ENCODE measurements around the gene PPP1R10. TPM values are rescaled to one million over a fixed set of nuclear protein-coding genes. Genes with fewer than 3 reads are reported as not detected.

Gene PPP1R10
- total RNA-seq, 1 donor from 2014 or later: 100 TPM

DNA sequence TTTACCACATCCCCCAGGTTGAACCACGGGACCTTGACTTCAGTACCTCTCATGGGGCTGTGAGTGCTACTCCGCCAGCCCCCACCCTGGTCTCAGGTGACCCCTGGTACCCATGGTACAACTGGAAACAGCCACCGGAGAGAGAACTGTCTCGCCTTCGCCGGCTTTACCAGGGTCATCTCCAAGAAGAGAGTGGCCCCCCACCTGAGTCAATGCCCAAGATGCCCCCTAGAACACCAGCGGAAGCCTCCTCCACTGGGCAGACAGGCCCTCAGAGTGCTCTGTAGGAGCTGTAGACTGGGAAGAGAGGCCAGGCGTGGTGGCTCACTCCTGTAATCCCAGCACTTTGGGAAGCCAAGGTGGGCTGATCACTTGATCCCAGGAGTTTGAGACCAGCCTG lies 8.5 kb upstream of the PPP1R10 start:
- intact Hi-C loops (cut with micrococcal nuclease): no loop called here

DNA sequence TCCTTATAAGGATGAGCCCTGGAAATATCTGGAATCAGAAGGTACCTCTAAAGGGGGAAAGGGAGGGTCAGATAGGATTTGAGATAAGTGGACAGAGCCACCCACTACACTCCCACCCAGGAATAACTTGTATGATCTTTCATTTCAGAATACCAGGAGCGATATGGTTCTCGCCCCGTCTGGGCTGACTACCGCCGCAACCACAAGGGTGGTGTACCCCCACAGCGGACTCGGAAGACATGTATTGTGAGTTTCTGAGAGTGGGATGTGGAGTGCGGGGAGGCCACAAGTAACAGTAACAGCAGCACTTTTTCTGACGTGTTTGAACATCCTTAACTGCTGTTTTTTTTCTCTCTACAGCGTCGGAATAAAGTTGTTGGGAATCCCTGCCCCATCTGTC lies 2.5 kb upstream of the PPP1R10 start:
- intact Hi-C loops (cut with micrococcal nuclease): loop anchor here (5.0 to 10.0 kb wide), 5 partner anchors 123 to 1278 kb away; partner anchors contain the start of genes EHMT2, FLOT1, HLA-C and IER3

GRCh38 chr6:30618270-30618797 lies 1.3 kb upstream of the PPP1R10 start:
- intact Hi-C loops (cut with micrococcal nuclease): loop anchor here (5.0 to 10.0 kb wide), 5 partner anchors 124 to 1279 kb away; partner anchors contain the start of genes EHMT2, FLOT1, HLA-C and IER3

GRCh38 chr6:30617565-30618269 lies 674 bp upstream of the PPP1R10 start, which contains the start of gene MRPS18B:
Gene MRPS18B, plus strand, starts transcription at chr6:30617840. Its CDS starts 26 bp downstream, at chr6:30617866.
- intact Hi-C loops (cut with micrococcal nuclease): loop anchor here (1.0 to 10.0 kb wide), 18 partner anchors 9 to 1280 kb away; partner anchors contain the start of genes ABCF1, ATAT1, C6orf136 and EHMT2

- intact Hi-C loops (cut with micrococcal nuclease): loop anchor here (5.0 to 10.0 kb wide), 5 partner anchors 126 to 1281 kb away; partner anchors contain the start of genes EHMT2, FLOT1, HLA-C and IER3
These were observed 859 bp downstream of the PPP1R10 start for GRCh38 chr6:30615958-30616810.

DNA sequence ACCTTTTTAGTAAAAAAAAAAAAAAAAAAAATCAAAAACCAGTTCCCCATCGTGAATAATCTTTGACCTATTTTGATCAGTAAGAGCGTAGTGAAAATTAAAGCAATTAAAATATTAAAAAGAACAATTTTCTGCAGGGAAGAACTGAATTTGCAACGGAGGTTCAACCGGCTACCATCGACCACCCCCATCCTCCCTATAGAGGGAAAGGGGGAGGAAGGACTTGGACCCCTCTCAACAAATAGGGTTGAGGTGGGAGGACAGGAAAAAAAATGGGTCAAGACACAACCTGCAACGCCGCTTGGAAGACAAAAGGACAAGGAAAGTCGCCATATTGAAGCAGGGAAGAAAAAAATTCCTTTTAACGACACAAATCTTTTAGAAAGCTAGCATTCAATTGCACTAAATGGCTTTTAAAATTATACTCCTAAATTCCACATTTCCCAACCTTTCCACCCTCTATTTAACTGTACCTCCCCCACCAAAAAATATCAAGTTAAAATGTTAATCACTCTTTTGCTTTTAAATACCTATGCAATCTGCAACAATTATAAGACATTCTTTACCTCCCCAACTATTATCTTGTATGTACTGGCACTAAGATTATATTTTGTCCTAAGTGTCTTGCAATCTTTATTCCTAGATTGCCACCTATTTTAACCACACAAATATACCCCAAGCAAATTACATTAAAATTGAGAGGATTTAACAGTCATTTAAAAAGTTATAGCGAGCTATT lies 1.7 kb downstream of the PPP1R10 start:
- intact Hi-C loops (cut with micrococcal nuclease): loop anchor here (5.0 to 10.0 kb wide), 5 partner anchors 127 to 1282 kb away; partner anchors contain the start of genes EHMT2, FLOT1, HLA-C and IER3

- intact Hi-C loops (cut with micrococcal nuclease): loop anchor here (5.0 to 10.0 kb wide), 5 partner anchors 127 to 1282 kb away; partner anchors contain the start of genes EHMT2, FLOT1, HLA-C and IER3
These were observed 2.2 kb downstream of the PPP1R10 start for GRCh38 chr6:30614843-30615218.

- intact Hi-C loops (cut with micrococcal nuclease): loop anchor here (10.0 kb wide), 1 partner anchor 471 kb away; no protein-coding TSS in a partner anchor
These were observed 2.8 kb downstream of the PPP1R10 start for GRCh38 chr6:30614044-30614842.

DNA sequence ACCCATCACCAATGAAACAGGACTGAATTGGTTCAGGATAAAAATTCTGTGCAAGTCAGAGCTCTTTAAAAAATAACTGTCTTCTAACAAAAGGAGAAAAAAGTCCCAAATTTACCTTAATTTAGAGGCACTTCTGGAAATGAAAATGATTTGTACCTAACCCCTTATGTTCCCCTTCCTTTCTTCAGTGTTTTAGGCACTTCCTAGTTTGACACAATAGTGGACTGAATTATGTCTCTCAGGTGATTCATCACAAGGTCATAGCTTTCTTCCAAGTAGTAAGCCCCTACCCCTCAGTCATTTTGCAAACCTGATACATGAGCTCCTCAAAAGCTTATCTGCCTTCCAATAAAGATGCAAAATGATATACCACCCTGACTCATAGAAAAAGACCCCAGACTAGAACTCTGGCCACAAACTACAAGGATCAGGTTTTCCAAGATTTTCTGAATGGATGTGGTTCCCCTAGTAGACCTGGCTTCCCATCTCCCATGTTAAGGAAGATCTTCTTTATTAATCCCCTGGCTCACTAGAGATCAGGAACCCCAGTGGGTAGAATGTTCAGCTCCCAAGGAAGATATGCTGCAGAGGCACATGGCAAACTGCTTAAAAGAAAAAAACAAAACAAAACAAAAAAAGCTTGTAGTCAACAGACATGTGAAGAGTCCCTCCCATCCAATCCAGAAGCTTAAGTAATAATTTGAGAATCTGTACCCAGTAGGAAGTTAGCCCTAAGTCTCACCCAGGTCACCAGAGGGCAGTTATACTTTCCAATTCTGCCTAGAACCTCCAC lies 3.6 kb downstream of the PPP1R10 start:
- intact Hi-C loops (cut with micrococcal nuclease): loop anchor here (2.0 to 10.0 kb wide), 2 partner anchors 17 to 471 kb away; no protein-coding TSS in a partner anchor

- intact Hi-C loops (cut with micrococcal nuclease): loop anchor here (2.0 to 10.0 kb wide), 2 partner anchors 16 to 472 kb away; no protein-coding TSS in a partner anchor
These were observed 4.3 kb downstream of the PPP1R10 start for GRCh38 chr6:30612687-30613248.

DNA sequence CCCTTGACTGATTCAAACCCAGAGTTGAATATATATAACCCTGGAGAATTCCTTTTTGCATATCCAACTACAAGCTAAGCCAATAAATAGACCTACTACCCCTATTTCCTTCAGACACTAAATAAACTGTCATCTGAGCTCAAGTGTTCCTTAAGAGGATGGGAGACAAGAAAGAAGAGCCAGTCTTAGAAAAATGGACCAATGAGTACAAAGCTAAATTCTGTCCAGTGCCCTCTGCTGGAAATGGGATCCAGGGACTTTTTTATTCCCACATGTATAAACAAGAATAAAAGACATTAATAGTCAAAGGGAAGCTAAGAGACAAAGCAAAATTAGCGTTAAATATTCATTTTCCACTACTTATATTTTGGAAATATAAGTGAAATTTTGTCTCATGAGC lies 4.8 kb downstream of the PPP1R10 start:
- intact Hi-C loops (cut with micrococcal nuclease): loop anchor here (2.0 to 10.0 kb wide), 2 partner anchors 15 to 473 kb away; no protein-coding TSS in a partner anchor

DNA sequence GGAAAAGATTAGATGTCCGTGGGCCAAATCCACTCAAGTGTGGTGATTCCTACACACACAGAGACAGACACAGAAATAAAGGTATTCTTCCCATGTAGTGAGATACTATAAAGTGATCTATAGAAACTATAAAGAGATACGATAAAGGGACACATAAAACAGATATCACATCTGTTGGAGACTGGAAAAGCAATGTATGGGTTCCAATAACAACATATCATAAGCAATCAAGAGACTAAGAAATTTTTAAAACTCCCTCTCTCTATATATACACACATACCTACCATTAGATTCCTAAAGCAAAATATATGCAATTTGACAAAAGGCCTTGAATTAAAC lies 5.2 kb downstream of the PPP1R10 start:
- intact Hi-C loops (cut with micrococcal nuclease): loop anchor here (2.0 to 10.0 kb wide), 2 partner anchors 15 to 473 kb away; no protein-coding TSS in a partner anchor

- intact Hi-C loops (cut with micrococcal nuclease): loop anchor here (10.0 kb wide), 1 partner anchor 473 kb away; no protein-coding TSS in a partner anchor
These were observed 5.7 kb downstream of the PPP1R10 start for GRCh38 chr6:30611150-30611855.

DNA sequence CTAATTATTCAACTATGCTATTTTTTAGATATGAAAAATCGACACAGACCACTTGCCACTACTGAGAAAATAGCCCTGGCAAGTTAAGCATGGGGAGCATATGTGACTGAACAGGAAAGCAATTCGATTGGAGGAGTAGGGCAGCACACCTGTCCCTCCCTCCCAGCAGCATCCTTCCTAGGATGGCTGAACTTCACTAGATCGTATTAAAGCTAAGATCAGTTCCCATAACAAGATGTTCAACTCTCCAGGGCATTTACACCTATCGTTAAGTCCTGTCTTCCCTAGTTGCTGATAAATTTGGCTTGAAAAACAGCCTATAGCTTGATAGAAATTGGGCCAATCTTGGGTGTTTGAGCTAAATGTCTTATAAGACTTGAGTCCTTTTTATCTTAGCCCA lies 7.0 kb downstream of the PPP1R10 start:
- intact Hi-C loops (cut with micrococcal nuclease): loop anchor here (10.0 kb wide), 1 partner anchor 475 kb away; no protein-coding TSS in a partner anchor

DNA sequence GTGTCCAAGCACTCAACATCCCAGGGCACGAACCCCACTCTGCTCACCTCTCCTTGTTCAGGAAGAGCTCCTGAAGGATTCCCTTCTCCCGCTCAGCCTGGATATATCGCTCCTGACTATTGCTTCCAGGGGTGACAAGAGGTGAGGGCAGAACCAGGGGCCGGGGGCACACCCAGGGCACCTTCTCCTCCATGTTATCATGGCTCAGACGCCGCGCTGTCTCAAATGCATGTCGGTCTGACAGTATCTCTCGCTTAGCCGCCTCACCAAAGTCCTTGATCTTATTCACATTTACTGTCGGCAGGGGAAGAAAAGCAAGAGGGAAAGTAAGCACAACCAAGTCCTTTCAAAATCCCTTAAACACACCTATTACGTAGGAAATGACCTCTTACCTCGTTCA lies 13.1 kb downstream of the PPP1R10 start:
- intact Hi-C loops (cut with micrococcal nuclease): no loop called here

- intact Hi-C loops (cut with micrococcal nuclease): no loop called here
These were observed 15.0 kb downstream of the PPP1R10 start for GRCh38 chr6:30601815-30602641.

GRCh38 chr6:30601436-30601814 lies 15.6 kb downstream of the PPP1R10 start:
- intact Hi-C loops (cut with micrococcal nuclease): no loop called here
